Right renal pelvis (tissue), 4 donors: ENCODE measurements around the gene TLDC2. TPM values are rescaled to one million over a fixed set of nuclear protein-coding genes. Genes with fewer than 3 reads are reported as not detected.
A peak's percentile ranks its signal among the peaks of the same experiment; 100 is the strongest.
"Not testable (repeated sequence)": the region's sequence is repeated elsewhere in the genome, so short reads cannot be mapped to it uniquely, and the experiment has no call there.

Source experiments
- DNase-seq, 4 donors: peaks; one replicate each; pipeline ENCODE4 v3.0.0-alpha.2; 2013; ENCODE audit warnings: low read depth in 4 of 4, low spot score in 3 of 4, missing footprints in 1 of 4
- polyA plus RNA-seq, 4 donors: library from polyadenylated mRNA; unstranded; fragments of 120-200 nt; gene quantifications; one replicate each; pipeline ENCODE4 v1.2.1, GENCODE V29; 2013; ENCODE audit not compliant: insufficient read length in 4 of 4

TLDC2 gene
- polyA plus RNA-seq, 4 donors, result 1.6 to 5.5 (median 3.5) TPM

- no peak for DNase-seq
Observed at GRCh38 chr20:36866164-36866563, 9.8 kb upstream of the TLDC2 start.

GRCh38 chr20:36866681-36867495, 9.1 kb upstream of the TLDC2 start:
- DNase-seq, result no peak

- DNase-seq, result no peak
Observed at GRCh38 chr20:36871640-36872570, 4.0 kb upstream of the TLDC2 start.

GRCh38 chr20:36872852-36873251, 3.1 kb upstream of the TLDC2 start:
- DNase-seq, result no peak

GRCh38 chr20:36873498-36874189, 2.3 kb upstream of the TLDC2 start:
- DNase-seq, result no peak

GRCh38 chr20:36875093-36875492, 845 bp upstream of the TLDC2 start:
- not testable (repeated sequence) for DNase-seq

GRCh38 chr20:36876473-36876833, 515 bp downstream of the TLDC2 start:
- DNase-seq, result no peak

- no peak for DNase-seq
Observed at GRCh38 chr20:36878941-36879340, 3.0 kb downstream of the TLDC2 start.

- DNase-seq, result no peak
Observed at GRCh38 chr20:36880741-36881250, 4.9 kb downstream of the TLDC2 start.

GRCh38 chr20:36881331-36881730, 5.4 kb downstream of the TLDC2 start:
- DNase-seq, result no peak

- no peak for DNase-seq
Observed at GRCh38 chr20:36881888-36882287, 6.0 kb downstream of the TLDC2 start.

- no peak for DNase-seq
Observed at GRCh38 chr20:36883977-36884535, 8.1 kb downstream of the TLDC2 start.

GRCh38 chr20:36885356-36885755, 9.4 kb downstream of the TLDC2 start:
- DNase-seq, result no peak

GRCh38 chr20:36886859-36887751, 11.2 kb downstream of the TLDC2 start:
- peak; percentile 76 to 83 (median 78) for DNase-seq

GRCh38 chr20:36887752-36888090, 11.8 kb downstream of the TLDC2 start:
- DNase-seq, result no peak

GRCh38 chr20:36888880-36889516, 13.1 kb downstream of the TLDC2 start:
- DNase-seq, result no peak

GRCh38 chr20:36890586-36890985, 14.6 kb downstream of the TLDC2 start:
- DNase-seq, result no peak

GRCh38 chr20:36891211-36891610, 15.3 kb downstream of the TLDC2 start:
- no peak for DNase-seq

- DNase-seq, result no peak
Observed at GRCh38 chr20:36893801-36894200, 17.9 kb downstream of the TLDC2 start.
